Type B pancreatic cell (in vitro differentiated cells): Measurements from ENCODE around the gene NUP35. TPM values are rescaled to one million over a fixed set of nuclear protein-coding genes. Genes with fewer than 3 reads are reported as not detected.

Experiments used
- DNase-seq: peaks from one replicate; pipeline ENCODE4 v3.0.0; 2021; ENCODE audit warnings: mixed read lengths; ENCODE audit not compliant: unreplicated experiment; ENCODE audit errors: extremely low spot score
- H3K27ac Mint-ChIP-seq: 2 replicates; pipeline ENCODE4 v1.8.0; 2021; ENCODE audit warnings: mild to moderate bottlenecking, mixed read lengths
- H3K27me3 Mint-ChIP-seq: 2 replicates; pipeline ENCODE4 v1.8.0; 2021; ENCODE audit warnings: mixed read lengths
- H3K36me3 Mint-ChIP-seq: 2 replicates; pipeline ENCODE4 v1.8.0; 2021; ENCODE audit warnings: mixed read lengths
- H3K4me1 Mint-ChIP-seq: one replicate; pipeline ENCODE4 v1.8.0; 2021; ENCODE audit warnings: mixed read lengths; ENCODE audit not compliant: unreplicated experiment
- H3K4me3 Mint-ChIP-seq: 2 replicates; pipeline ENCODE4 v1.8.0; 2021; ENCODE audit warnings: mild to moderate bottlenecking, mixed read lengths
- H3K9me3 Mint-ChIP-seq: 2 replicates; pipeline ENCODE4 v1.8.0; 2021; ENCODE audit warnings: mixed read lengths
- CTCF ChIP-seq: fragments of 200-600 bp; sonication (generic); conservative IDR thresholded peaks from 2 replicates; pipeline ENCODE4 v1.5.0; 2021; ENCODE audit warnings: antibody characterized with exemption, mild to moderate bottlenecking
- total RNA-seq: library from RNA; stranded (reverse); gene quantifications from 2 replicates; pipeline ENCODE4 v1.2.1, GENCODE V29; 2021; ENCODE audit warnings: low replicate concordance

The NUP35 gene
- total RNA-seq, 1 donor from 2014 or later = 24.4 TPM

- H3K27me3 Mint-ChIP-seq = no peaks in the 10 kb centered on the region
- no peaks in the 10 kb centered on the region for H3K4me1 Mint-ChIP-seq
- no peak for DNase-seq
- H3K4me3 Mint-ChIP-seq = no peak overlapping the region
- peaks cover 9% of the 10 kb centered on the region for H3K36me3 Mint-ChIP-seq
- no peak overlapping the region for H3K27ac Mint-ChIP-seq
- no peaks in the 10 kb centered on the region for H3K9me3 Mint-ChIP-seq
- TF ChIP-seq CTCF = no peak
These were observed 71.2 kb downstream of the NUP35 start for GRCh38 chr2:183195397-183195796.

- no peak overlapping the region for H3K4me3 Mint-ChIP-seq
- peaks cover 8% of the 10 kb centered on the region for H3K36me3 Mint-ChIP-seq
- no peak for TF ChIP-seq CTCF
- H3K27me3 Mint-ChIP-seq = no peaks in the 10 kb centered on the region
- H3K4me1 Mint-ChIP-seq = no peaks in the 10 kb centered on the region
- no peak overlapping the region for H3K27ac Mint-ChIP-seq
- no peak for DNase-seq
- H3K9me3 Mint-ChIP-seq = no peaks in the 10 kb centered on the region
These were observed 71.8 kb downstream of the NUP35 start for GRCh38 chr2:183195998-183196409.

GRCh38 chr2:183204397-183204796, 80.2 kb downstream of the NUP35 start:
- Mint-ChIP-seq H3K4me1 (no peaks in the 10 kb centered on the region), H3K9me3 (peaks cover 2% of the 10 kb centered on the region), H3K27me3 (no peaks in the 10 kb centered on the region), H3K36me3 (peaks cover 14% of the 10 kb centered on the region), H3K27ac (no peak overlapping the region), H3K4me3 (no peak overlapping the region)
- DNase-seq = no peak
- no peak for TF ChIP-seq CTCF

- Mint-ChIP-seq H3K27me3 (no peaks in the 10 kb centered on the region), H3K9me3 (peaks cover 5% of the 10 kb centered on the region), H3K4me3 (no peak overlapping the region), H3K27ac (no peak overlapping the region), H3K4me1 (no peaks in the 10 kb centered on the region), H3K36me3 (peaks cover 21% of the 10 kb centered on the region)
- TF ChIP-seq CTCF = no peak
- DNase-seq = no peak
These were observed 82.9 kb downstream of the NUP35 start for GRCh38 chr2:183207110-183207509.

GRCh38 chr2:183209395-183210028, 85.3 kb downstream of the NUP35 start:
- peaks cover 21% of the 10 kb centered on the region for H3K36me3 Mint-ChIP-seq
- no peaks in the 10 kb centered on the region for H3K27me3 Mint-ChIP-seq
- DNase-seq = no peak
- H3K4me1 Mint-ChIP-seq = no peaks in the 10 kb centered on the region
- no peak overlapping the region for H3K4me3 Mint-ChIP-seq
- no peak for TF ChIP-seq CTCF
- peaks cover 5% of the 10 kb centered on the region for H3K9me3 Mint-ChIP-seq
- H3K27ac Mint-ChIP-seq = no peak overlapping the region

Other genes starting within 250 kb of the NUP35 start
- 104 and 131 TPM in 2 replicates for gene NCKAP1, start 86.0 kb upstream of the NUP35 start, total RNA-seq
- gene DUSP19, start 45.7 kb upstream of the NUP35 start, total RNA-seq = 4.0 and 6.2 TPM in 2 replicates